HG02981 (cell line): ENCODE results near the gene GAST.
"Not testable (repeated sequence)": the region's sequence is repeated elsewhere in the genome, so short reads cannot be mapped to it uniquely, and the experiment has no call there.

Experiments
- ATAC-seq: cut with Tn5 transposase; IDR thresholded peaks from one replicate; pipeline ENCODE4 v1.9.1; 2021; ENCODE audit warnings: mild to moderate bottlenecking, moderate library complexity; ENCODE audit not compliant: unreplicated experiment

The GAST gene

GRCh38 chr17:41711669-41712400, at the start of gene GAST:
TSS of gene GAST (plus strand) at chr17:41712331. CDS start at chr17:41715437, 3,106 bp downstream.
- ATAC-seq, result no peak

- no peak for ATAC-seq
Observed at GRCh38 chr17:41663451-41664171, 48.5 kb upstream of the GAST start.

- ATAC-seq, result no peak
Observed at GRCh38 chr17:41664172-41664457, 48.0 kb upstream of the GAST start.

- ATAC-seq, result no peak
Observed at GRCh38 chr17:41664587-41665565, 47.3 kb upstream of the GAST start.

- peak; percentile 65 for ATAC-seq
Observed at GRCh38 chr17:41665566-41666236, 46.4 kb upstream of the GAST start.

- peak; percentile 36 for ATAC-seq
Observed at GRCh38 chr17:41666237-41666641, 45.9 kb upstream of the GAST start.

- peak; percentile 30 for ATAC-seq
Observed at GRCh38 chr17:41666708-41667279, 45.3 kb upstream of the GAST start.

GRCh38 chr17:41667280-41668041, 44.7 kb upstream of the GAST start:
- ATAC-seq, result no peak

- ATAC-seq, result no peak
Observed at GRCh38 chr17:41672153-41672552, 40.0 kb upstream of the GAST start.

GRCh38 chr17:41675157-41676057, 36.7 kb upstream of the GAST start:
- ATAC-seq, result not testable (repeated sequence)

GRCh38 chr17:41676058-41676419, 36.1 kb upstream of the GAST start:
- no peak for ATAC-seq

GRCh38 chr17:41678411-41678906, 33.7 kb upstream of the GAST start:
- ATAC-seq, result peak; percentile 28

GRCh38 chr17:41678907-41679739, 33.0 kb upstream of the GAST start:
- peak; percentile 63 for ATAC-seq

- ATAC-seq, result no peak
Observed at GRCh38 chr17:41679740-41680425, 32.2 kb upstream of the GAST start.

GRCh38 chr17:41680426-41681040, 31.6 kb upstream of the GAST start:
- no peak for ATAC-seq

- ATAC-seq, result no peak
Observed at GRCh38 chr17:41681776-41682175, 30.4 kb upstream of the GAST start.

GRCh38 chr17:41682631-41683030, 29.5 kb upstream of the GAST start:
- ATAC-seq, result no peak
